Erythroblast (primary cell): ENCODE data around the gene CRYGS.

Experiments
- GATA1 ChIP-seq: IDR thresholded peaks from 2 replicates; pipeline ENCODE4 v1.6.1; 2011; ENCODE audit warnings: low read depth, mild to moderate bottlenecking, control low read depth, low read length, moderate library complexity
- POLR2A ChIP-seq: IDR thresholded peaks from 2 replicates; pipeline ENCODE4 v1.6.1; 2011; ENCODE audit warnings: mild to moderate bottlenecking, low read length

DNA sequence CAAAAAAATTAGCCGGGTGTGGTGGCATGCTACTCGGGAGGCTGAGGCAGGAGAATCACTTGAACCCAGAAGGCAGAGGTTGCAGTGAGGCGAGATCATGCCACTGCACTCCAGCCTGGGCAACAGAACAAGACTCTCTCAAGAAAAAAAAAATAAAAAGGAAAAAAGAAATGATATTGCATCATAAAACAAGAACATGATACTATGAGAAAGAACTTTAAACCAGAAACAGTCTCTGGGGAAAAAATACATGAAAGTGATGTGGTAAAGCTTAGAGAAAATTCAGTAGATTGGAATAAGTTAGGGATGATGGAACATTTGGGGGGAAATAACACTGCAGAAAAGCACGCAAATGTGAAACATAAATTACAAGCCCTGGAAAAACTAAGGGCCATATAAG lies 54.7 kb downstream of the CRYGS start:
- TF ChIP-seq POLR2A (no peak), GATA1 (no peak)
